Measurements from ENCODE around the gene ARRB1. TPM values are rescaled to one million over a fixed set of nuclear protein-coding genes. Genes with fewer than 3 reads are reported as not detected.
A peak's percentile ranks its signal among the peaks of the same experiment; 100 is the strongest.

Gene ARRB1
- total RNA-seq, 4 donors from 2014 or later = 15.7 to 44.7 (median 27.7) TPM

GRCh38 chr11:75281469-75282095 is 69.9 kb downstream of the ARRB1 start:
- peaks cover 0 to 6% of the 10 kb centered on the region in 2 donors for H3K36me3 ChIP-seq
- TF ChIP-seq POLR2A (IDR thresholded peaks at IDR 0.05) (no peak), CTCF (IDR thresholded peaks at IDR 0.05) (no peak)
- H3K27ac ChIP-seq = peak overlapping the region in 1 of 3 donors; percentile 31

GRCh38 chr11:75280770-75281468 is 70.5 kb downstream of the ARRB1 start:
- H3K9me3 ChIP-seq = no peaks in the 10 kb centered on the region
- H3K4me1 ChIP-seq = peaks cover 0 to 4% of the 10 kb centered on the region in 2 donors
- TF ChIP-seq POLR2A (IDR thresholded peaks at IDR 0.05) (no peak), CTCF (IDR thresholded peaks at IDR 0.05) (no peak)
- no peaks in the 10 kb centered on the region for H3K27me3 ChIP-seq
- H3K27ac ChIP-seq = peak overlapping the region in 1 of 3 donors; percentile 31
- intact Hi-C loops (cut with DNase I) = loop anchor here (2.0 kb wide), 1 partner anchor 104 kb away; no protein-coding TSS in a partner anchor
- H3K4me3 ChIP-seq (replicated peaks in 1 of 3) = no peak overlapping the region
- DNase-seq = no peak
- WGBS, 2 donors = 82% methylated on average over 11 to 14 of the region's 15 CpGs
- H3K36me3 ChIP-seq = peaks cover 0 to 6% of the 10 kb centered on the region in 2 donors

More at GRCh38 chr11:75281469-75282095, 69.9 kb downstream of the ARRB1 start:
- intact Hi-C loops (cut with DNase I) = loop anchor here (2.0 kb wide), 1 partner anchor 103 kb away; no protein-coding TSS in a partner anchor
- Histone ChIP-seq H3K4me1 (peaks cover 0 to 4% of the 10 kb centered on the region in 2 donors), H3K27me3 (no peaks in the 10 kb centered on the region), H3K4me3 (replicated peaks in 1 of 3) (no peak overlapping the region), H3K9me3 (no peaks in the 10 kb centered on the region)
- WGBS, 2 donors = 94 to 96% methylated on average over 7 to 10 of the region's 10 CpGs
- no peak for DNase-seq

- DNase-seq = peak; percentile 64 to 70
- 15 to 35% methylated on average over 4 to 9 of the region's 9 CpGs for WGBS, 2 donors
- Histone ChIP-seq H3K4me3 (replicated peaks in 1 of 3) (no peak overlapping the region), H3K36me3 (peaks cover 0 to 6% of the 10 kb centered on the region in 2 donors), H3K4me1 (peaks cover 0 to 4% of the 10 kb centered on the region in 2 donors), H3K27ac (peak overlapping the region in 2 of 3 donors; percentile 11 to 31), H3K27me3 (no peaks in the 10 kb centered on the region), H3K9me3 (no peaks in the 10 kb centered on the region)
- intact Hi-C loops (cut with DNase I) = loop anchor here (2.0 kb wide), 1 partner anchor 105 kb away; no protein-coding TSS in a partner anchor
- TF ChIP-seq POLR2A (IDR thresholded peaks at IDR 0.05) (no peak), CTCF (IDR thresholded peaks at IDR 0.05) (peak; percentile 89 to 94 (median 93))
Observed at GRCh38 chr11:75280227-75280701, 71.2 kb downstream of the ARRB1 start.

- intact Hi-C loops (cut with DNase I) = no loop called here
- H3K4me3 ChIP-seq (replicated peaks in 1 of 3) = no peak overlapping the region
- H3K27me3 ChIP-seq = no peaks in the 10 kb centered on the region
- TF ChIP-seq CTCF (IDR thresholded peaks at IDR 0.05) (no peak), POLR2A (IDR thresholded peaks at IDR 0.05) (no peak)
- WGBS, 2 donors = 85 to 90% methylated on average over 5 of the region's 5 CpGs
- no peak for DNase-seq
- H3K4me1 ChIP-seq = peaks cover 0 to 4% of the 10 kb centered on the region in 2 donors
- H3K36me3 ChIP-seq = peaks cover 0 to 6% of the 10 kb centered on the region in 2 donors
- no peak overlapping the region for H3K27ac ChIP-seq
- no peaks in the 10 kb centered on the region for H3K9me3 ChIP-seq
Observed at GRCh38 chr11:75279273-75279672, 72.2 kb downstream of the ARRB1 start.

Measured in thyroid gland (tissue), 4 donors.